Mesenchymal stem cell (in vitro differentiated cells and primary cell): ENCODE results near the gene SMAP1.

Experiments
- DNase-seq: peaks from one replicate; pipeline ENCODE4 v3.0.0-alpha.2; 2013
- H2AFZ ChIP-seq: one replicate; pipeline ENCODE4 v1.6.1; 2013; ENCODE audit warnings: low read depth, mild to moderate bottlenecking, control low read depth, inconsistent platforms, low read length, moderate library complexity
- H2AK5ac ChIP-seq: 2 replicates; pipeline ENCODE4 v1.6.1; 2013; ENCODE audit warnings: low read length, moderate library complexity, mild to moderate bottlenecking, inconsistent platforms; ENCODE audit not compliant: severe bottlenecking
- H2BK120ac ChIP-seq: one replicate; pipeline ENCODE4 v1.6.1; 2013; ENCODE audit warnings: low read depth, mild to moderate bottlenecking, inconsistent platforms, low read length, moderate library complexity
- H2BK12ac ChIP-seq, 2 experiments: one replicate each; pipeline ENCODE4 v1.6.1; 2013; ENCODE audit warnings: inconsistent platforms in 2 of 2, low read length in 2 of 2, mild to moderate bottlenecking in 2 of 2, moderate library complexity in 2 of 2, control low read depth in 1 of 2
- H2BK15ac ChIP-seq: one replicate; pipeline ENCODE4 v1.6.1; 2013; ENCODE audit warnings: mild to moderate bottlenecking, low read depth, inconsistent platforms; ENCODE audit not compliant: poor library complexity, severe bottlenecking
- H2BK5ac ChIP-seq: 2 replicates; pipeline ENCODE4 v1.6.1; 2013; ENCODE audit warnings: low read depth, mild to moderate bottlenecking, low read length, control low read depth, inconsistent platforms; ENCODE audit not compliant: poor library complexity, severe bottlenecking
- H3K14ac ChIP-seq, 2 experiments: one replicate each; pipeline ENCODE4 v1.6.1; 2013; ENCODE audit warnings: inconsistent platforms in 2 of 2, low read length in 2 of 2, control low read depth in 1 of 2, mild to moderate bottlenecking in 1 of 2, moderate library complexity in 1 of 2
- H3K18ac ChIP-seq, 2 experiments: one replicate each; pipeline ENCODE4 v1.6.1; 2013; ENCODE audit warnings: inconsistent platforms in 2 of 2, low read length in 2 of 2, control low read depth in 1 of 2, low read depth in 1 of 2, mild to moderate bottlenecking in 1 of 2
- H3K23ac ChIP-seq, 2 experiments: one replicate each; pipeline ENCODE4 v1.6.1; 2013; ENCODE audit warnings: inconsistent platforms in 2 of 2, low read length in 2 of 2, mild to moderate bottlenecking in 2 of 2, moderate library complexity in 2 of 2, control low read depth in 1 of 2
- H3K27ac ChIP-seq: 2 replicates; pipeline ENCODE4 v1.5.1; 2013; ENCODE audit warnings: mild to moderate bottlenecking, moderate library complexity, low read length, control low read depth, inconsistent platforms; ENCODE audit not compliant: poor library complexity, severe bottlenecking
- H3K27me3 ChIP-seq, 2 experiments: 2 replicates each; pipeline versions ENCODE4 v1.6.1 to v1.7.0; 2013; ENCODE audit warnings: low read length in 2 of 2, mild to moderate bottlenecking in 2 of 2, moderate library complexity in 2 of 2, control low read depth in 1 of 2, inconsistent platforms in 1 of 2; ENCODE audit not compliant: control insufficient read depth in 1 of 2, insufficient read depth in 1 of 2
- H3K36me3 ChIP-seq, 2 experiments: 2 replicates each; pipeline versions ENCODE4 v1.6.1 to v1.7.0; 2013; ENCODE audit warnings: low read length in 2 of 2, control low read depth in 1 of 2, inconsistent platforms in 1 of 2, low read depth in 1 of 2, mild to moderate bottlenecking in 1 of 2; ENCODE audit not compliant: insufficient read depth in 2 of 2, control insufficient read depth in 1 of 2
- H3K4ac ChIP-seq, 2 experiments: one replicate each; pipeline ENCODE4 v1.6.1; 2013; ENCODE audit warnings: inconsistent platforms in 2 of 2, low read length in 2 of 2, mild to moderate bottlenecking in 2 of 2, moderate library complexity in 2 of 2, control low read depth in 1 of 2, low read depth in 1 of 2
- H3K4me1 ChIP-seq: 2 replicates; pipeline ENCODE4 v1.6.1; 2013; ENCODE audit warnings: low read depth, low read length, control low read depth; ENCODE audit not compliant: control insufficient read depth, insufficient read depth
- H3K4me2 ChIP-seq: 2 replicates; pipeline ENCODE4 v1.6.1; 2013; ENCODE audit warnings: low read length, mild to moderate bottlenecking, inconsistent platforms; ENCODE audit not compliant: poor library complexity, severe bottlenecking
- H3K4me3 ChIP-seq, 2 experiments: 2 replicates each; pipeline versions ENCODE4 v1.5.1 to v1.7.0; 2013; ENCODE audit warnings: low read length in 2 of 2, mild to moderate bottlenecking in 2 of 2, control low read depth in 1 of 2, low read depth in 1 of 2; ENCODE audit not compliant: insufficient read depth in 1 of 2
- H3K79me1 ChIP-seq: replicated peaks from 2 replicates; pipeline ENCODE4 v1.6.1; 2013; ENCODE audit warnings: mild to moderate bottlenecking, control low read depth, low read length, inconsistent platforms; ENCODE audit not compliant: poor library complexity, severe bottlenecking
- H3K9ac ChIP-seq: 2 replicates; pipeline ENCODE4 v1.7.0; 2013; ENCODE audit warnings: mild to moderate bottlenecking, low read length, moderate library complexity
- H3K9me3 ChIP-seq: 2 replicates; pipeline ENCODE4 v1.7.0; 2013; ENCODE audit warnings: mild to moderate bottlenecking, low read length; ENCODE audit not compliant: control insufficient read depth
- H4K8ac ChIP-seq: one replicate; pipeline ENCODE4 v1.6.1; 2013; ENCODE audit warnings: inconsistent platforms, mild to moderate bottlenecking, low read length, moderate library complexity
- H4K91ac ChIP-seq: one replicate; pipeline ENCODE4 v1.6.1; 2013; ENCODE audit warnings: mild to moderate bottlenecking, low read length, inconsistent platforms
- WGBS: methylation state at CpG from one replicate; pipeline ENCODE4 v1.1.7; 2013; ENCODE audit warnings: mixed read lengths; 5-methylcytosine and 5-hydroxymethylcytosine counted together

SMAP1 gene

GRCh38 chr6:70675822-70676221 lies 8.1 kb downstream of the SMAP1 start:
- Histone ChIP-seq H3K27me3 (no peaks in the 10 kb centered on the region), H3K27ac (no peak overlapping the region), H2AFZ (no peak overlapping the region), H2BK5ac (no peak overlapping the region), H4K8ac (no peak overlapping the region), H3K79me1 (peaks cover 22% of the 10 kb centered on the region), H3K4me3 (no peak overlapping the region), H3K9me3 (no peaks in the 10 kb centered on the region), H3K4me1 (peaks cover 2% of the 10 kb centered on the region), H2AK5ac (no peak overlapping the region), H3K9ac (no peak overlapping the region), H4K91ac (no peak overlapping the region), H3K23ac (no peak overlapping the region), H3K14ac (no peak overlapping the region), H3K36me3 (no peaks in the 10 kb centered on the region), H2BK12ac (no peak overlapping the region), H3K18ac (no peak overlapping the region), H3K4me2 (no peak overlapping the region), H2BK15ac (no peak overlapping the region), H3K4ac (no peak overlapping the region), H2BK120ac (no peak overlapping the region)
- WGBS: 100% methylated on average over 2 of the region's 3 CpGs
- no peak for DNase-seq

DNA sequence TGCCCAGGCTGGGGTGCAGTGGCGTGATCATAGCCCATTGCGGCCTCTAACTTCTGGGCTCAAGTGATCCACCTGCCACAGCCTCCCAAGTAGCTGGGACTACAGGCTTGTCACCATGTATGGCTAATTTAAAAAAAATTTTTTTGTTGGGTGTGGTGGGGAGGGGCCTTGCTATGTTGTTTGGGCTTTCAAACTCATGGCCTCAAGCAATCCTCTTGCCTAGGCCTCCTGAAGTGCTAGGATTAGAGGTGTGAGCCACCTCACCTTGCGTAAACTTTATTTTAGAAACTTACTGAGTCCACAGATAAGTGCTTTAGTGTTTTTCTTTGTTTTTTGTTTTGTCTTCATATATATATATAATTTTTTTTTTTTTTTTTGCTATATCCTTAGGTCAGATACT lies 9.1 kb downstream of the SMAP1 start:
- H3K14ac ChIP-seq: no peak overlapping the region
- H3K9me3 ChIP-seq: no peaks in the 10 kb centered on the region
- H3K9ac ChIP-seq: no peak overlapping the region
- no peak overlapping the region for H2AFZ ChIP-seq
- WGBS: 100% methylated on average over 2 of the region's 3 CpGs
- H3K4me2 ChIP-seq: no peak overlapping the region
- H2BK12ac ChIP-seq: no peak overlapping the region
- H3K4me1 ChIP-seq: peaks cover 2% of the 10 kb centered on the region
- H3K23ac ChIP-seq: no peak overlapping the region
- H4K91ac ChIP-seq: no peak overlapping the region
- no peak for DNase-seq
- H2BK120ac ChIP-seq: no peak overlapping the region
- no peaks in the 10 kb centered on the region for H3K27me3 ChIP-seq
- no peak overlapping the region for H4K8ac ChIP-seq
- no peak overlapping the region for H3K27ac ChIP-seq
- no peak overlapping the region for H3K18ac ChIP-seq
- H3K4me3 ChIP-seq: no peak overlapping the region
- peaks cover 25% of the 10 kb centered on the region for H3K79me1 ChIP-seq
- no peak overlapping the region for H2BK5ac ChIP-seq
- H2BK15ac ChIP-seq: no peak overlapping the region
- no peak overlapping the region for H3K4ac ChIP-seq
- H2AK5ac ChIP-seq: no peak overlapping the region
- H3K36me3 ChIP-seq: no peaks in the 10 kb centered on the region

GRCh38 chr6:70680396-70680795 lies 12.7 kb downstream of the SMAP1 start:
- no peak overlapping the region for H3K27ac ChIP-seq
- no peak overlapping the region for H4K91ac ChIP-seq
- no peak overlapping the region for H2BK5ac ChIP-seq
- no peak overlapping the region for H3K4me2 ChIP-seq
- peaks cover 22% of the 10 kb centered on the region for H3K79me1 ChIP-seq
- H4K8ac ChIP-seq: no peak overlapping the region
- H2AFZ ChIP-seq: no peak overlapping the region
- no peak overlapping the region for H3K9ac ChIP-seq
- 100% methylated on average over 1 of the region's 4 CpGs for WGBS
- H2BK15ac ChIP-seq: no peak overlapping the region
- no peaks in the 10 kb centered on the region for H3K4me1 ChIP-seq
- H3K27me3 ChIP-seq: no peaks in the 10 kb centered on the region
- H2BK120ac ChIP-seq: no peak overlapping the region
- H3K4ac ChIP-seq: no peak overlapping the region
- no peak overlapping the region for H2AK5ac ChIP-seq
- no peaks in the 10 kb centered on the region for H3K36me3 ChIP-seq
- no peak overlapping the region for H3K14ac ChIP-seq
- H2BK12ac ChIP-seq: no peak overlapping the region
- H3K23ac ChIP-seq: no peak overlapping the region
- no peaks in the 10 kb centered on the region for H3K9me3 ChIP-seq
- no peak for DNase-seq
- H3K4me3 ChIP-seq: no peak overlapping the region
- no peak overlapping the region for H3K18ac ChIP-seq

GRCh38 chr6:70684794-70685493 lies 17.3 kb downstream of the SMAP1 start:
- H3K9ac ChIP-seq: no peak overlapping the region
- H3K4ac ChIP-seq: no peak overlapping the region
- no peaks in the 10 kb centered on the region for H3K9me3 ChIP-seq
- H3K18ac ChIP-seq: no peak overlapping the region
- no peak overlapping the region for H4K8ac ChIP-seq
- no peak overlapping the region for H3K23ac ChIP-seq
- no peak overlapping the region for H2BK12ac ChIP-seq
- 50% methylated on average over 1 of the region's 1 CpG for WGBS
- DNase-seq: no peak
- H3K4me1 ChIP-seq: no peaks in the 10 kb centered on the region
- peaks cover 14% of the 10 kb centered on the region for H3K79me1 ChIP-seq
- H3K27ac ChIP-seq: no peak overlapping the region
- H3K36me3 ChIP-seq: no peaks in the 10 kb centered on the region
- no peak overlapping the region for H2BK120ac ChIP-seq
- H3K4me2 ChIP-seq: no peak overlapping the region
- H3K27me3 ChIP-seq: no peaks in the 10 kb centered on the region
- H2AFZ ChIP-seq: no peak overlapping the region
- H3K14ac ChIP-seq: no peak overlapping the region
- H2AK5ac ChIP-seq: no peak overlapping the region
- no peak overlapping the region for H2BK5ac ChIP-seq
- H3K4me3 ChIP-seq: no peak overlapping the region
- H2BK15ac ChIP-seq: no peak overlapping the region
- H4K91ac ChIP-seq: no peak overlapping the region
